ENCODE measurements around the gene SORCS3. TPM values are rescaled to one million over a fixed set of nuclear protein-coding genes. Genes with fewer than 3 reads are reported as not detected.

Gene SORCS3
- total RNA-seq, 1 experiment from 2014 or later = not detected

DNA sequence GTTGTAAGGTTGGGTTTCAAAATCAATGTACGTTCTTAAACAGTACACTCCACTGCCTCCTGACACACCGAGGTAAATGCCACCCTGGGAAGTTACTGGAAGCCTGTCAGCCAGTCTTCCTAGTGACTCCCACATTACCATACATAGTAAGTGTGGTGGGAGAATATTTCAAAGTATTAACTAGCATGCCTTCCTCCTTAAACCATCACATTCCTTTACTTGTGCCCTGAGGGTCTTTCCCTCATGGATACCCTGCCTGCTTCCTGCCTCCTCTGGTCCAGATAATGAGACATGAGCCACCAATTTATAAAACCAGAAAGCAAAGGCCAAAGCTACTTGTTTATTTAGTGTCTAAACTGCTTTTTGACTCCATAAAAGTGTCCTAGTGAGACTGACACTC is 23.3 kb upstream of the SORCS3 start:
- Histone ChIP-seq H3K9me2 (replicated peaks; ENCODE audit: low read length) (no peaks in the 10 kb centered on the region), H3K4me1 (ENCODE audit: insufficient read depth, low read length) (no peaks in the 10 kb centered on the region), H3F3A (ENCODE audit: low read length, unreplicated experiment) (no peaks in the 10 kb centered on the region), H3K4me2 (ENCODE audit: low read length) (no peak overlapping the region), H3K36me3 (ENCODE audit: low read depth, low read length) (no peaks in the 10 kb centered on the region), H4K20me1 (ENCODE audit: low read length) (no peaks in the 10 kb centered on the region), H3K27ac (ENCODE audit: low read length) (no peak overlapping the region), H3K79me2 (ENCODE audit: low read length) (no peaks in the 10 kb centered on the region), H3K9ac (ENCODE audit: low read length) (no peak overlapping the region), H3K27me3 (ENCODE audit: low read length) (no peaks in the 10 kb centered on the region), H3K9me3 (ENCODE audit: low read length) (no peaks in the 10 kb centered on the region), H3K4me3 (ENCODE audit: low read length) (no peak overlapping the region), H2AFZ (ENCODE audit: low read length) (no peak overlapping the region)
- intact Hi-C loops (cut with micrococcal nuclease) = no loop called here
- no peak for TF ChIP-seq EZH2phosphoT487 (IDR thresholded peaks at IDR 0.05; ENCODE audit: borderline replicate concordance, low read length)
- no peak for TF ChIP-seq EZH2 (IDR thresholded peaks at IDR 0.05; ENCODE audit: low read length, unreplicated experiment)
- no peak for TF ChIP-seq CTCF (conservative IDR thresholded peaks at IDR 0.05; ENCODE audit: low read depth, low read length)
- ChIA-PET POLR2A (ENCODE audit: unreplicated experiment) (no interaction called here), CTCF (no interaction called here)
- DNase-seq (no peak), ATAC-seq (no peak)
- no TSS peak for BruUV-seq (replicated peaks)

DNA sequence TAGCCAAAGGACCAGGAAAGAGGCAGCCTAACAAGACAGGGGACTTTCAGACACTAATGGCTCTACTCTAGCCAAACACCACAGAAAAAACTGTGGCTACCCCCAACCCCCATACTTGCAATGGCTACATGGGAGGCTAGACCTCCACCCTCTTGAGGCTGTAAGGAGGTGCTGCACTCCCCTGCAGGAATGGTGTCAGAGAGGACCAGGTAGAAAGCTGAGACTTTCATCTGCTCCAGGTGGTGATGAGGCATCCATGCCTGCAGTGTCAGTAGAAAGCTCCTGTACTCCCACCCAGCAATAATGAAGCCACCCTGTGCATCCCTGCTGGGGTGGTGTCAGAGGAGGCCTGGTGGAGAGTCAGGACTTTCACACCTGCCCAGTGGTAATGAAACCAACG is 18.9 kb upstream of the SORCS3 start:
- no peaks in the 10 kb centered on the region for H3F3A ChIP-seq (ENCODE audit: low read length, unreplicated experiment)
- no peak for TF ChIP-seq EZH2 (IDR thresholded peaks at IDR 0.05; ENCODE audit: low read length, unreplicated experiment)
- TF ChIP-seq CTCF (conservative IDR thresholded peaks at IDR 0.05; ENCODE audit: low read depth, low read length) = no peak
- no peak for TF ChIP-seq EZH2phosphoT487 (IDR thresholded peaks at IDR 0.05; ENCODE audit: borderline replicate concordance, low read length)
- H3K27me3 ChIP-seq (ENCODE audit: low read length) = no peaks in the 10 kb centered on the region
- H3K27ac ChIP-seq (ENCODE audit: low read length) = no peak overlapping the region
- ChIA-PET CTCF (no interaction called here), POLR2A (ENCODE audit: unreplicated experiment) (no interaction called here)
- H3K36me3 ChIP-seq (ENCODE audit: low read depth, low read length) = no peaks in the 10 kb centered on the region
- no peak overlapping the region for H3K4me2 ChIP-seq (ENCODE audit: low read length)
- no peaks in the 10 kb centered on the region for H3K9me2 ChIP-seq (replicated peaks; ENCODE audit: low read length)
- no TSS peak for BruUV-seq (replicated peaks)
- H3K79me2 ChIP-seq (ENCODE audit: low read length) = no peaks in the 10 kb centered on the region
- no peaks in the 10 kb centered on the region for H3K9me3 ChIP-seq (ENCODE audit: low read length)
- H3K4me1 ChIP-seq (ENCODE audit: insufficient read depth, low read length) = no peaks in the 10 kb centered on the region
- no peak overlapping the region for H3K4me3 ChIP-seq (ENCODE audit: low read length)
- ATAC-seq = no peak
- H4K20me1 ChIP-seq (ENCODE audit: low read length) = no peaks in the 10 kb centered on the region
- DNase-seq = no peak
- H2AFZ ChIP-seq (ENCODE audit: low read length) = no peak overlapping the region
- no peak overlapping the region for H3K9ac ChIP-seq (ENCODE audit: low read length)
- intact Hi-C loops (cut with micrococcal nuclease) = no loop called here

- Histone ChIP-seq H3K79me2 (ENCODE audit: low read length) (no peaks in the 10 kb centered on the region), H3K4me3 (ENCODE audit: low read length) (no peak overlapping the region), H3K9me3 (ENCODE audit: low read length) (no peaks in the 10 kb centered on the region), H3F3A (ENCODE audit: low read length, unreplicated experiment) (no peaks in the 10 kb centered on the region), H3K9me2 (replicated peaks; ENCODE audit: low read length) (no peaks in the 10 kb centered on the region), H3K4me2 (ENCODE audit: low read length) (no peak overlapping the region), H3K27me3 (ENCODE audit: low read length) (no peaks in the 10 kb centered on the region), H3K9ac (ENCODE audit: low read length) (no peak overlapping the region), H4K20me1 (ENCODE audit: low read length) (no peaks in the 10 kb centered on the region), H2AFZ (ENCODE audit: low read length) (no peak overlapping the region), H3K36me3 (ENCODE audit: low read depth, low read length) (no peaks in the 10 kb centered on the region), H3K4me1 (ENCODE audit: insufficient read depth, low read length) (no peaks in the 10 kb centered on the region), H3K27ac (ENCODE audit: low read length) (no peak overlapping the region)
- no peak for TF ChIP-seq EZH2 (IDR thresholded peaks at IDR 0.05; ENCODE audit: low read length, unreplicated experiment)
- TF ChIP-seq CTCF (conservative IDR thresholded peaks at IDR 0.05; ENCODE audit: low read depth, low read length) = peak; percentile 64
- BruUV-seq (replicated peaks) = no TSS peak
- peak; percentile 51 for DNase-seq
- ChIA-PET POLR2A (ENCODE audit: unreplicated experiment) (no interaction called here), CTCF (no interaction called here)
- intact Hi-C loops (cut with micrococcal nuclease) = no loop called here
- ATAC-seq = peak; percentile 49
Observed at GRCh38 chr10:104622598-104623209, 18.4 kb upstream of the SORCS3 start.

Measured in PC-3 (cell line).